Measurements from ENCODE around the gene SCRG1.

- no peak for TF ChIP-seq CTCF (IDR thresholded peaks at IDR 0.05; ENCODE audit: low read depth, low read length)
- no peak for TF ChIP-seq EZH2phosphoT487 (IDR thresholded peaks at IDR 0.05; ENCODE audit: low read depth)
These were observed 53.3 kb downstream of the SCRG1 start for GRCh38 chr4:173345648-173346047.

Data from OCI-LY3 (cell line).